CD4-positive, alpha-beta T cell (primary cell): ENCODE data around the gene ABCA10. TPM values are rescaled to one million over a fixed set of nuclear protein-coding genes. Genes with fewer than 3 reads are reported as not detected.

Experiments
- ATAC-seq: fragments of 200-7000 bp; cut with Tn5 transposase; one replicate; pipeline ENCODE4 v1.10.0; 2022; ENCODE audit warnings: mild to moderate bottlenecking; ENCODE audit not compliant: poor library complexity
- CTCF ChIA-PET: fragments of 350-600 bp; sonication (Branson Sonifier 250); formaldehyde crosslinking; loops from one replicate; lab custom pipeline; 2021; ENCODE audit warnings: antibody characterized with exemption, inconsistent platforms; lab: Charles Lee
- POLR2A ChIA-PET: fragments of 350-600 bp; sonication (Branson Sonifier 250); formaldehyde crosslinking; loops from one replicate; lab custom pipeline; 2021; ENCODE audit warnings: antibody characterized with exemption, inconsistent platforms; lab: Charles Lee
- DNase-seq, 14 experiments: peaks; one replicate each; pipeline ENCODE4 v3.0.0-alpha.2; 2013 to 2020; ENCODE audit warnings: mixed read lengths in 2 of 14
- H3K27ac ChIP-seq, 2 donors: one replicate each; pipeline versions ENCODE4 v1.5.1 to v1.7.0; 2013; ENCODE audit warnings: low read length in 2 of 2, low read depth in 1 of 2, mild to moderate bottlenecking in 1 of 2
- H3K27me3 ChIP-seq, 2 experiments: 1 replicate in 1 of 2; 2 replicates in 1 of 2; pipeline versions ENCODE4 v1.6.1 to v1.7.0; 2013; ENCODE audit warnings: low read length in 2 of 2, control low read depth in 1 of 2, mild to moderate bottlenecking in 1 of 2, moderate library complexity in 1 of 2; ENCODE audit not compliant: insufficient read depth in 2 of 2, control insufficient read depth in 1 of 2
- H3K36me3 ChIP-seq: one replicate; pipeline ENCODE4 v1.6.1; 2013; ENCODE audit warnings: low read length, control low read depth; ENCODE audit not compliant: insufficient read depth
- H3K4me1 ChIP-seq: one replicate; pipeline ENCODE4 v1.6.1; 2013; ENCODE audit warnings: low read length, control low read depth; ENCODE audit not compliant: insufficient read depth
- H3K4me3 ChIP-seq: one replicate; pipeline ENCODE4 v1.5.1; 2013; ENCODE audit warnings: mild to moderate bottlenecking, low read length, moderate library complexity
- H3K9me3 ChIP-seq, 2 experiments: 1 replicate in 1 of 2; 2 replicates in 1 of 2; pipeline versions ENCODE4 v1.6.1 to v1.7.0; 2013; ENCODE audit warnings: low read length in 2 of 2, mild to moderate bottlenecking in 2 of 2, control low read depth in 1 of 2, moderate library complexity in 1 of 2; ENCODE audit not compliant: control insufficient read depth in 1 of 2, insufficient read depth in 1 of 2
- H3K27ac Mint-ChIP-seq: one replicate; pipeline ENCODE4 v1.8.0; 2020; ENCODE audit warnings: mixed read lengths
- H3K27me3 Mint-ChIP-seq: one replicate; pipeline ENCODE4 v1.8.0; 2021; ENCODE audit warnings: mixed read lengths
- H3K36me3 Mint-ChIP-seq: one replicate; pipeline ENCODE4 v1.8.0; 2021; ENCODE audit warnings: low read depth, mixed read lengths
- H3K4me1 Mint-ChIP-seq: one replicate; pipeline ENCODE4 v1.8.0; 2021; ENCODE audit warnings: low read depth, mixed read lengths
- H3K4me3 Mint-ChIP-seq: one replicate; pipeline ENCODE4 v1.8.0; 2020; ENCODE audit warnings: mild to moderate bottlenecking, mixed read lengths
- H3K9me3 Mint-ChIP-seq: one replicate; pipeline ENCODE4 v1.8.0; 2020; ENCODE audit warnings: mixed read lengths
- intact Hi-C, 2 experiments: fragments of 100-400 bp; cut with DNase I in 1 of 2; cut with micrococcal nuclease in 1 of 2; formaldehyde crosslinking; loops; one replicate each; pipeline versions ENCODE4 v1.15.1 to v1.9.0; 2023 to 2025; cut with DNase I, micrococcal nuclease
- total RNA-seq, 174 experiments: library from RNA in 2 of 174; stranded (reverse) in 2 of 174; gene quantifications; one replicate each; pipeline ENCODE4 v1.2.3 and lab custom pipeline; 2021 to 2026
- TF ChIP-seq, protein P1 (sequence below): fragments of 200-600 bp; IDR thresholded peaks from one replicate; pipeline ENCODE4 v1.8.0; 2022; ENCODE audit warnings: antibody characterized with exemption, mild to moderate bottlenecking

The ABCA10 gene
- total RNA-seq, 2 experiments from 2014 or later = 0.77 to 1.5 TPM

- Mint-ChIP-seq H3K4me3 (no peak overlapping the region), H3K4me1 (no peaks in the 10 kb centered on the region), H3K36me3 (peaks cover 40% of the 10 kb centered on the region), H3K27me3 (no peaks in the 10 kb centered on the region), H3K27ac (no peak overlapping the region), H3K9me3 (no peaks in the 10 kb centered on the region)
- Histone ChIP-seq H3K27me3 (no peaks in the 10 kb centered on the region), H3K4me3 (no peak overlapping the region), H3K36me3 (peaks cover 4% of the 10 kb centered on the region), H3K27ac (no peak overlapping the region), H3K4me1 (no peaks in the 10 kb centered on the region), H3K9me3 (no peaks in the 10 kb centered on the region)
- intact Hi-C loops = no loop called here
- ATAC-seq (no peak), DNase-seq (no peak)
- CTCF ChIA-PET = no interaction called here
- TF ChIP-seq, protein P1, sequence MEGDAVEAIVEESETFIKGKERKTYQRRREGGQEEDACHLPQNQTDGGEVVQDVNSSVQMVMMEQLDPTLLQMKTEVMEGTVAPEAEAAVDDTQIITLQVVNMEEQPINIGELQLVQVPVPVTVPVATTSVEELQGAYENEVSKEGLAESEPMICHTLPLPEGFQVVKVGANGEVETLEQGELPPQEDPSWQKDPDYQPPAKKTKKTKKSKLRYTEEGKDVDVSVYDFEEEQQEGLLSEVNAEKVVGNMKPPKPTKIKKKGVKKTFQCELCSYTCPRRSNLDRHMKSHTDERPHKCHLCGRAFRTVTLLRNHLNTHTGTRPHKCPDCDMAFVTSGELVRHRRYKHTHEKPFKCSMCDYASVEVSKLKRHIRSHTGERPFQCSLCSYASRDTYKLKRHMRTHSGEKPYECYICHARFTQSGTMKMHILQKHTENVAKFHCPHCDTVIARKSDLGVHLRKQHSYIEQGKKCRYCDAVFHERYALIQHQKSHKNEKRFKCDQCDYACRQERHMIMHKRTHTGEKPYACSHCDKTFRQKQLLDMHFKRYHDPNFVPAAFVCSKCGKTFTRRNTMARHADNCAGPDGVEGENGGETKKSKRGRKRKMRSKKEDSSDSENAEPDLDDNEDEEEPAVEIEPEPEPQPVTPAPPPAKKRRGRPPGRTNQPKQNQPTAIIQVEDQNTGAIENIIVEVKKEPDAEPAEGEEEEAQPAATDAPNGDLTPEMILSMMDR = no peak
- POLR2A ChIA-PET = interaction anchor here (0.6 kb wide), 1 partner anchor 703 kb away, joined by 3 read pairs; no protein-coding TSS in a partner anchor
Measured at GRCh38 chr17:69265873-69266272, 37.2 kb upstream of the ABCA10 start.

- Histone ChIP-seq H3K4me1 (no peaks in the 10 kb centered on the region), H3K9me3 (no peaks in the 10 kb centered on the region), H3K4me3 (no peak overlapping the region), H3K27ac (no peak overlapping the region), H3K27me3 (no peaks in the 10 kb centered on the region), H3K36me3 (peaks cover 20% of the 10 kb centered on the region)
- Mint-ChIP-seq H3K36me3 (peaks cover 60% of the 10 kb centered on the region), H3K4me3 (no peak overlapping the region), H3K27ac (no peak overlapping the region), H3K27me3 (no peaks in the 10 kb centered on the region), H3K4me1 (no peaks in the 10 kb centered on the region), H3K9me3 (no peaks in the 10 kb centered on the region)
- ATAC-seq (no peak), DNase-seq (no peak)
- CTCF ChIA-PET = interaction anchor here (1.3 kb wide), 1 partner anchor 12 kb away, joined by 3 read pairs; no protein-coding TSS in a partner anchor
- POLR2A ChIA-PET = no interaction called here
- intact Hi-C loops = no loop called here
- TF ChIP-seq, protein P1 = no peak
Measured at GRCh38 chr17:69254187-69254586, 25.6 kb upstream of the ABCA10 start.

DNA sequence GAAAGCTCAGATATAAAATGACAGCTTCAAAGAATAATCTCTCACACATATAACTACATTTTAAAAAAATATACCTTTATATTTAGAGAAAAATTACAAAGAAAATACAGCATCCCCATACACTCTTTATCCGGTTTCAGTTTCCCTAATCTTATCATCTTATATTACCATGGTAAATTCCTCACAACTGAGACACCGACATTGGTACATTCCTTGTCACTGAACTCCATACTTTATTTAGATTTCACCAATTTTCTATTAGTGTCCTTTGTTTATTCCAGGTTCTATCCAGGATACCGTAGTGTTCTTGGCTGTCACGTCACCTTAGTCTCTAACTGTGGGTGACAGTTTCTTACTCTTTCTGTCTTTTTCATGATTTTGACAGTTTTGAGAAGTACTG lies 22.0 kb upstream of the ABCA10 start:
- Mint-ChIP-seq H3K9me3 (no peaks in the 10 kb centered on the region), H3K27ac (no peak overlapping the region), H3K27me3 (no peaks in the 10 kb centered on the region), H3K4me3 (no peak overlapping the region), H3K36me3 (peaks cover 54% of the 10 kb centered on the region), H3K4me1 (no peaks in the 10 kb centered on the region)
- Histone ChIP-seq H3K27me3 (no peaks in the 10 kb centered on the region), H3K36me3 (peaks cover 20% of the 10 kb centered on the region), H3K9me3 (no peaks in the 10 kb centered on the region), H3K4me1 (no peaks in the 10 kb centered on the region), H3K4me3 (no peak overlapping the region), H3K27ac (no peak overlapping the region)
- POLR2A ChIA-PET = no interaction called here
- no peak for DNase-seq
- TF ChIP-seq, protein P1 = no peak
- intact Hi-C loops = no loop called here
- ATAC-seq = no peak
- CTCF ChIA-PET = no interaction called here
